ENCODE measurements around the gene VSTM4. TPM values are rescaled to one million over a fixed set of nuclear protein-coding genes. Genes with fewer than 3 reads are reported as not detected.

The VSTM4 gene
- total RNA-seq, 1 donor from 2014 or later = 41.7 TPM

DNA sequence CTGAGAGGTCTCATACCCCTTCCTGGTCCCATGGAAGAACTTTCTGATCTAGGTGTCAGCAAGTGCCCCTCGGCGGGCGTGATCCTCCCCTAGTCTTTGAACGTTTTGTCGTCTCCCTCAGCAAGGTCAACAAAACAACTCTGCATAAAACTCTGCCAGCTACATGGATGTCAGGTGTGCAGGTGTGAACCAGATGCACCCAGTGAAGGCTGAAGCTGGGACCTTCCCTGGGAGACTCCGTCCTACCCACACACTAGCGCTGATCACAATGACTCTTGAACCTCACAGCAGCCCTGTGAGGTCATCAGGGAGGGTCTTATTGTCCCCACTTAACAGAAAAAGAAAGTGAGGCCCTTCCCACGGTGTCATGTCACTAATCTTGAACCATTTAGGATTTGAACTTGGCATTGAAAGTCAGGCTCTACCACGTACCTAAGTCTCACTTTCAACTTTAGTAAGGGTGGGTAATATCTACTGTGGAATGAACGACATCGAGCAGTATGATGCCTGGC is 68.1 kb downstream of the VSTM4 start:
- no peak for DNase-seq (ENCODE audit: low spot score)

DNA sequence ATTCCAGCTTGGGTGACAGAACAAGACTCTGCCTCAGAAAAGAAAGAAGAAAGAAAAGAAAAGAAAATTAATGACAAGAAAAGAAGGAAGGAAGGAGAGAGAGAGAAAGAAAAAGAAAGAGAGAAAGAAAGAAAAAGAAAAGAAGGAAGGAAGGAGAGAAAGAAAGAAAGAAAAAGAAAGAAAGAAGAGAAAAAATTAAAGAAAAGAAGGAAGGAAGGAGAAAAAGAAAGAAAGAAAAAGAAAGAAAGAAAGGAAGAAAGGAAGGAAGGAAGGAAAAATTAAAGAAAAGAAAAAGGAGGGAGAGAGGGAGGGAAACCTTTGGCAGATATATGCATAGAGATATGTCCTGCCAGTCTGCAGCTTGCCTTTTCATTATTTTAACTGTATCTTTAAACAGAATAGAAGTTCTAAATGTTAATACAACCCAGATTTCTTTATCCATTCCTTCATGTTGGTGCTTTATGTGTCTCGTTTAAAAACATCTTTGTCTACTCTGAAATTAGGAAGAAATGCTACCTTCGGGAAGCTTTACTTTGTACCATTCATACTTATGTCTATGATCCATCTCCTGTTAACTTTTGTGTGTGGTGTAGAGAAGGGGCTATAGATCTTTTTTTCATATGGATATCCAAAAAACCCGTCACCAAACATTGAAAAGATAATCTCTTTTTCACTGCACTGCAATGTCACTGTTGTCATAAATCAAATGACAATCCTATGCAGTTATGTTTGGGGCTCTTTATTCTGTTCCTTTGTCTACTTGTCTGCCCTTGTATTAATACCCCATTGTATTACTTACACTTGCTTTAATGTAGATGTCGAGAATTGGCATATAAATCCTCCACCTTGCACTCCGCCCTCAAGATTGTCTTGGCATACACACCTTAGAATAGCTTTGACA is 70.8 kb downstream of the VSTM4 start:
- DNase-seq (ENCODE audit: low spot score) = no peak

DNA sequence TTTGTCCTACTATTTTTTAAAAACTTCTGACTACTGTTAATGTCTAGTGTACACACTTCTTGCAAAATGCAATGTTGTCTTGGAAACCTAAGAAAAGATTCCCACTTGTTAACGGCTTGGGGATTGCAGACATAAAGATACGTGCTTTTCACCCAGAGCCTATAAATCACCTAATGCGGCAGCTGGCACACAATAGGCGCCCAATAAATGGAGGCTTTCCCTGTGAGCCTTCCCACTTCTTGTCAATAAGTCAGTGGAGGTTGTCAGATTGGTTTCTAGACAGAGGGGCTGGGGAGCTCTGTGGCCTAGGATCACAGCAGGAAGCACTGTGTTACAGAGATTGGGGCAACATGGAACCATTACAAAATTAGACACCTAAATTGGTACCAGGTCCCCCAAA is 74.7 kb downstream of the VSTM4 start:
- no peak for DNase-seq (ENCODE audit: low spot score)

- DNase-seq (ENCODE audit: low spot score) = no peak
Observed at GRCh38 chr10:49039409-49039808, 75.9 kb downstream of the VSTM4 start.

GRCh38 chr10:49038711-49039110 is 76.6 kb downstream of the VSTM4 start:
- DNase-seq (ENCODE audit: low spot score) = no peak

DNA sequence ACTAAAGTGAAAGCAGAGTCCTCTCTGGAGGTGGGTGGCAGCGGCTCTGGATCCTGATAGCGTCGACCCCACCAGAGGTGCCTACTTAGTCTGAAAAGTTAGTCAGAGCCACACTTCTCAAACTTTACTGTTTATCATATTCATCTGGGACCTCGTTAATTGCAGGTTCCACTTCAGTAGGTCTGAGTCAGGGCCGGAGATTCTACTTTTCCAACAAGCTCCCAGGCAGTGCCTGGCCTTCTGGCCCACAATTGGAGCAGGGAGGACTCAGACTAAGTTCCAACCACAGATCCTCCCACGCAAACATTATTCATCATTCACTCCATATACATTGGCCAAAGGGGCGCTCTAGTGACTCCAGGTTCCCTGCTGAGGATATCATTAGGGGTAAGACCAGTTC is 78.1 kb downstream of the VSTM4 start:
- DNase-seq (ENCODE audit: low spot score) = no peak

DNA sequence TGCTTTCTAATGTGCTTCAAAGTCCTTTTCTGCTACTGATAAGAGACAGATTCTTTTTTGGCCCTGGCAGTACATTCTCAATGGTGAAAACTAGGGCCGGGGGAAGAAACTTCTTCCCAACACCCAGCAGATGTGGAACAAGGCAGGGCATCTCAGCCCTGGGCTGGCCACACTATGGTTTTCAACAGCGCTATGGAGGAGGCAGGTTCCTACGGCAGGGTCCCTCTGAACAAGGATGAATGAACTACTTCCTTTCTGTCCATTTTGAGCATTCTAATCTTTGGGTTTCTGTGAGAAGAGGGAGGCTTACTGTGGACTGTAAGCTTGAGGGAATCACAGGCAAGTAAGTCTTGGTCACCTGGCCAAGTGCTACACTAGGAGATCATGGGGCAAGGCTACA is 78.7 kb downstream of the VSTM4 start:
- DNase-seq (ENCODE audit: low spot score) = no peak

DNA sequence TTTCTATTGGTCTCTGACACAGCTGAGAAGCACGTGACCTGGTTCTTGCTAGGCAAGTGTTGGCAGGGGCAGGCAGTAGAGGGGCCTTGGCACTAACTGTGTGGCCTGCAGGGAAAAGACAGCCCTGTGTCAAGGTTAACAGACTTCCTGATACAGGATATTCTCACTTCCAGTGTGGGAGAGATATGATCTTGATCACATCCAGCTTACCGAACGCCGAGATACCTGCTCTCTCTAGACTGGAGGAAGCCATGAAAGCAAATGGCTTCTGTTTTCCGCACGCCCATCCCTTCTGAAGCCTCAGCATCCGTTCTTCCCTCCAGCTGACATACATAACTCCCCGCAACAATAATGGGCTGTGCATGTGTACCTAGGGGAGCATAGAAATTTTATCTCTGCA is 79.4 kb downstream of the VSTM4 start:
- no peak for DNase-seq (ENCODE audit: low spot score)

- DNase-seq (ENCODE audit: low spot score) = no peak
Observed at GRCh38 chr10:49034925-49035324, 80.4 kb downstream of the VSTM4 start.

- no peak for DNase-seq (ENCODE audit: low spot score)
Observed at GRCh38 chr10:49033939-49034338, 81.4 kb downstream of the VSTM4 start.

DNA sequence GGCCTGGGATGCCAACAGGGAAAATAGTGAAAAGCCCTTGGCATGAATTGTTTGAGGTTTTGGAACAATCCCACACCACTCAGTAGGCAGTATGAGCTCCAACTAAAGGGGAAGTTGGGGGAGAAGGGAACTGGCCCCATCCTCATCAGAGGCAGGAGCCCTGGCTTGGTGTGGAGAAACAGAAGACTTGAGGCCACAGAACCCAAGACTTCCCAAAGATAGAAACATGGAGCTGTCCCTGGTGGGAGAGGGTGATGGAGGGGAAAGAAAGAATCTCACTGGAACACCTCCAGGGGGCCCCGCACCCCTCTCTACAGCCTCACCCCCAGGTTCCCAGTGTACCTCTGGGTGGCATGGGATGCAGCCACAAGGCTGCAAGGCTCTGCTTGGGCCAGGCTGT is 85.7 kb downstream of the VSTM4 start:
- DNase-seq (ENCODE audit: low spot score) = no peak

GRCh38 chr10:49028639-49029038 is 86.7 kb downstream of the VSTM4 start:
- no peak for DNase-seq (ENCODE audit: low spot score)

- DNase-seq (ENCODE audit: low spot score) = no peak
Observed at GRCh38 chr10:49025347-49025983, 89.9 kb downstream of the VSTM4 start.

GRCh38 chr10:49024484-49024883 is 90.8 kb downstream of the VSTM4 start:
- DNase-seq (ENCODE audit: low spot score) = no peak

- no peak for DNase-seq (ENCODE audit: low spot score)
Observed at GRCh38 chr10:49023752-49024151, 91.6 kb downstream of the VSTM4 start.

DNA sequence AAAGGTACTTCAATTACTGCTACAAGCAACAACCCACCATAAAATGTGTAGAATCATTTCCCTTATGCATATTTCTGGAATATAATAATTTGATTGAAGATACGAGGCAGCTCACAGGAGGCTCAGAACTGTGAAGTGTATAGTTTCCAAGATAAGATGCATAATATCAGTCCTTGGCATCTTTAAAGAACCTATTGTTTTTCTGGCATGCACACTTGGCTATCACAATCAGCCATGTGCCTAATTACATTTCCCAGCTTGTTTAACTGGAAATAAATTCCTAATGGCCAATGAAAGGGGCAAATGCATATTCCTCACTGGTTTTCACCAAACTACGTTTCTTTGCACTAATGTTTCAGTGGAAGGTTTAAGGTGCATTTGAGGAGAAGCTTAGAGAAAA is 92.3 kb downstream of the VSTM4 start:
- no peak for DNase-seq (ENCODE audit: low spot score)

DNA sequence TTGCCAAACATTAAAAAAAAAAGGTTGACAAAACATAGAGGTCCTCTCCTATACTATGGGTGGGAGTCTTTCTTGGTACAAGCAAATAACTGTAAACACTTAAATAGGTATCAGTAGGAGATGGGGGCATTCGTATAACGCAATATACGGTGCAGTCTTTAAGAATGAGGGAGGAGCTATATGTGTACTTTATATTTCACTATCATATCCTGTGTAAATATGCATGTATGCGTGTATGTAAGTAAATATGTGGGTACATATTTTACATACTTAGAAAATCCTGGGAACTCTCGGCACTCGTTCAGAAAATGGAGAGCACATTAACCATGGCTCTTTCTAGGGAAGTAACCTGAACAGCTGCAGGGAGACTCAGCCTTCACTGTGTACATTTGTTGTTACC is 93.6 kb downstream of the VSTM4 start:
- DNase-seq (ENCODE audit: low spot score) = no peak

DNA sequence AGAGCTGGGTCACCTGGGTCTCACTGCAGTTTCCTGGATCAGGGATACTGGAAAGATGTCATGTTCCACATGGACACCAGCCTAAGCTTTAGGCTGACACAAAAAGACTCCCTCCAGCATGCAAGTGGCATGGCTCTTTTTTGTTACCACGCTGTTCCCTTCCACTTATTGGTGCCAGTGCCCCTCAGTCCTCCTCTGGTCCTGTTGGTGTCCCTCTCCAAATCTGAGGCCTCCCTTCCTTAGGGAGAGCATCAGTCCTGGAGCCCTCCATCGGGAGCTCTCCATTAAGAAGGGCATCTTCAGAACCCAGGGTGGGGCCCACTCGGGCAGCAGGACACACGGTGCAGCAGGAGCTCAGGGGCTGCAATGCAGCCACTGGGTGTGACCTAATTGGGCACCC is 99.6 kb downstream of the VSTM4 start:
- DNase-seq (ENCODE audit: low spot score) = no peak

DNA sequence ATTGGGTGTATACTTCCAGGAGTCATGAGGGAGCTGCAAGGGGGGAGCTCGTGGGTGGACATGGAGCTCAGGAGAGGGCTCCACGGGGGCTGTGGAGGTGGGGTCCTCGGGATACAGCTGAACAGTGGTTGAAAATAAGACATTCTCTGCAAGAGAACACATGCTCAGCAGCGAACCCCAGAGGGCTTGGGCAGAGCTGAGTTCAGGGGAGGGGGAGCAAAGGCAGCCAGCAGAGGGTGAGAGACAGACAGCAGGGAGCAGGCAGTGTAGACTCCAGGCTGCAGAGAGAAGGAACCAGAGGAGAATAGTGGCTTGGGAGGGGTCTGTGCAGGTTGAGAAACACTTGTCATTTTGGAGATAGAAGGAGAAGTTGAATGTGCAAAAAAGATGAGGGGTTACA is 102.7 kb downstream of the VSTM4 start:
- no peak for DNase-seq (ENCODE audit: low spot score)

DNA sequence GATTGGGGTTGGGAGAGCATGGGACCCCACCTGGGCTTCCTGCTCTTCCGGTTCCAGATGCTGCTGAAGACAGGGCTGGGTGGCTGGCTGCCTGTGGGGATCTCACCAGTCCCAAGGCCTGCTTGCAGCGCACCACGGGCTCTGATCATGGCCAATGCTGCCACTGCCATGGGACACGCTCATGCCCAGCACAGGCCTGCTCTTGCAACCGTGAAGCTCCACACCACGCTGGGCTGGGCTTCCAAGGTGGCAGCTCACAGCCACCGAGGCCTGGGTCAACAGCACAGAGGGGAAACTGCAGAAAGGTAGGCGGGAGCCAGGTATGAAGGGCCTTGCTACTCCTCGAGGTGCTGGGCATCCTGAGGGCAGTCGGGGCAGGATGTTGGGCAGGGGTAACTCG is 103.6 kb downstream of the VSTM4 start:
- no peak for DNase-seq (ENCODE audit: low spot score)

DNA sequence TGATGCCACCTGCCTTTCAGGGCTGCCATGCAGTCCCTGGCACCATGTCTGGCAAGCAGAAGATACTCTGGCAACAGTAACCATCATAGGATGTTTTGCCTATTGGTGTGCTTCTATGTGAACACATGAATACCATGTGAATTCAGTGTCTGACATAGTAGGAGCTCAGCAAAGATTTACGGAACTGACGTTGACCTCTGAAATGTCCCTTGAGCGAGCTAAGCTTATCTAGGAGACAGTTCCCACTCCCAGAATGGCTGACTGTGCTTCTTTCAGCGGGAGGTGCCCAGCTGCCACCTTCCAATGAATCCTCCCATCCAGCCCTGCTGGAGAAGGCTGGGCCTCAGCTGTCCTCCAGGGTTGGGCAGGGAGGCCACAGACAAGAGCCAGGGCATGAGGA is 104.5 kb downstream of the VSTM4 start:
- DNase-seq (ENCODE audit: low spot score) = no peak

DNA sequence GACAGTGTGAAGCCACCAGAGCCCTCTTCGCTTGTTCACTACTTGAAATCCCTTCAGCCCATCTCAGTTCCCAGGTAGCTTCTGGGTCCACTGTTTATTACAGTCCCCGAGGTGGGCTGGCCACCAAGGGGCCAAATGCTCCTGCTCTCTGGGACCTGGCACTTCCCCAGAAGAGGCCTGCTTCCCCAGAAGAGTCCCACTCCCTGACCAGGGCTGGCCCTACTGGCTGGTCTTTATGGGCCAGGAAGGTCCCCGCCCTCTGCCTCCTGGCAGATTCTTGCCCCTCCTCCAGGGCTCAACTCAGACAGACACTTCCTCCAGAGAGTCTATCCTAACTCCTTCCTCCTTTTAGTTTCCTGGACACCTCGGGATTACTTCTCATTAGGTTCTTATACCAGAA is 105.0 kb downstream of the VSTM4 start:
- DNase-seq (ENCODE audit: low spot score) = no peak

All from mesenteric fat pad (tissue), 1 donor.